ENCODE measurements around the gene MT1M.

MT1M gene

GRCh38 chr16:56625943-56626654 is 6.4 kb upstream of the MT1M start:
- no peak for DNase-seq (ENCODE audit: low read depth in 2 of 3, low spot score in 1 of 3)

DNA sequence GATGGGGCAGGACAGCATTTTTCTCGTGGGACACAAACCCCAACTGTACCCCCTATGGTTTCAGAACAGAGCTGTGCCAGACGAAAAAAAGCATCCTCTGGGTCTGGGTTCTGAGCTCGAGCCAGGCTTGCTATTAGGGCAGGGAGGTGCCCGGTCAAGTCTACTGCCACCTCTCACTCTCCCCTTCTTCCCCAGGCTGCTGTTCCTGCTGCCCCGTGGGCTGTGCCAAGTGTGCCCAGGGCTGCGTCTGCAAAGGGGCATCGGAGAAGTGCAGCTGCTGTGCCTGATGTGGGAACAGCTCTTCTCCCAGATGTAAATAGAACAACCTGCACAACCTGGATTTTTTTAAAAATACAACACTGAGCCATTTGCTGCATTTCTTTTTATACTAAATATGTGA is 5.8 kb upstream of the MT1M start:
- no peak for DNase-seq (ENCODE audit: low read depth in 2 of 3, low spot score in 1 of 3)

- DNase-seq (ENCODE audit: low read depth in 2 of 3, low spot score in 1 of 3): no peak
These were observed 3.7 kb upstream of the MT1M start for GRCh38 chr16:56628486-56629350.

DNA sequence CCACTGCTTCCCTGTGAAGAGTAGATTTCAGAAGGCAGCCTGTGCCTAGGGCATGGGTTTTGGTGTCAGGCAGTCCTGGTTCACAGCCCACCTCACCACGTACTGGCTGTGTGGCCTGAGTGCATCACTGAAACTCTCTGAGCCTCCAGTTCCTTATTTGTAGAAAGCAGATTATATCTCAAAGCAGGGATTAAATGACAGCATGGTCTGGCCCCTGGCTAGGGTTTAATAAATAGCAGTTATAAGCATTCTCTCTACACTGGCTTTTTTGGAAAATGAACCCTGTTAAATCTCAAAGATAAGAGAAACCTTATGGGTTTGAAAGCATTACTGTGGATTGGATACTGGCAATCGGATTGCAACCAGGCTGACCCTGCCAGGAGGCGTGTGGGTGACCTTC is 2.9 kb upstream of the MT1M start:
- no peak for DNase-seq (ENCODE audit: low read depth in 2 of 3, low spot score in 1 of 3)

GRCh38 chr16:56630134-56630533 is 2.3 kb upstream of the MT1M start:
- DNase-seq (ENCODE audit: low read depth in 2 of 3, low spot score in 1 of 3): no peak

DNA sequence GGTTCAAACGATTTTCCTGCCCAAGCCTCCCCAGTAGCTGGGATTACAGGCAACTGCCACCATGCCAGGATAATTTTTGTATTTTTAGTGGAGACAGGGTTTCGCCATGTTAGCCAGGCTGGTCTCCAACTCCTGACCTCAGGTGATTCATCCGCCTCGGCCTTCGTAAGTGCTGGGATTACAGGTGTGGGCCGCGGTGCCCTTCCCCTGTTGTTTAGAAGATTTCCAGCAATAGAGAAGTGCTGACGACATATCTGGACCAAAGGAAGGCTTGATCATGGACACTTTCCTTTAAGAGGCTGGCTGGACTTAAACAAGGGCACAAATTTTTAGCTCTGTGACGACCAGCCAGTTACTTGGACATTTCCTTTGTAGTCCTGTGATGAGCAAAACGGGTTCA is 1.3 kb upstream of the MT1M start:
- DNase-seq (ENCODE audit: low read depth in 2 of 3, low spot score in 1 of 3): no peak

- DNase-seq (ENCODE audit: low read depth in 2 of 3, low spot score in 1 of 3): no peak
These were observed 665 bp upstream of the MT1M start for GRCh38 chr16:56631832-56632155.

GRCh38 chr16:56632848-56633365 is 448 bp downstream of the MT1M start:
- no peak for DNase-seq (ENCODE audit: low read depth in 2 of 3, low spot score in 1 of 3)

DNA sequence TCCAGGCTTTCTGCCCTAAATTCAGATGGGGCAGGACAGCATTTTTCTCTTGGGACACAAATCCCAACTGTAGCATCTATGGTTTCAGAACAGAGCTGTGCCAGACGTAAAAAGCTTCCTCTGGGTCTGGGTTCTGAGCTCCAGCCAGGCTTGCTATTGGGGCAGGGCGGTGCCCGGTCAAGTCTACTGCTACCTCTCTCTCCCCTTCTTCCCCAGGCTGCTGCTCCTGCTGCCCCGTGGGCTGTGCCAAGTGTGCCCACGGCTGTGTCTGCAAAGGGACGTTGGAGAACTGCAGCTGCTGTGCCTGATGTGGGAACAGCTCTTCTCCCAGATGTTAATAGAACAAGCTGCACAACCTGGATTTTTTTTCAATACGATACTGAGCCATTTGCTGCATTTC is 1.1 kb downstream of the MT1M start:
- no peak for DNase-seq (ENCODE audit: low read depth in 2 of 3, low spot score in 1 of 3)

GRCh38 chr16:56634715-56635440 is 2.4 kb downstream of the MT1M start:
- DNase-seq (ENCODE audit: low read depth in 2 of 3, low spot score in 1 of 3): no peak

GRCh38 chr16:56635441-56635967 is 3.0 kb downstream of the MT1M start:
- DNase-seq (ENCODE audit: low read depth in 2 of 3, low spot score in 1 of 3): no peak

GRCh38 chr16:56636616-56637413 is 4.4 kb downstream of the MT1M start:
- no peak for DNase-seq (ENCODE audit: low read depth in 2 of 3, low spot score in 1 of 3)

GRCh38 chr16:56637814-56638750 is 5.6 kb downstream of the MT1M start, which contains the start of gene MT1A:
TSS of gene MT1A (plus strand) at chr16:56638666. CDS start at chr16:56638739, 73 bp downstream.
- DNase-seq (ENCODE audit: low read depth in 2 of 3, low spot score in 1 of 3): no peak

GRCh38 chr16:56639045-56639444 is 6.6 kb downstream of the MT1M start:
- no peak for DNase-seq (ENCODE audit: low read depth in 2 of 3, low spot score in 1 of 3)

DNA sequence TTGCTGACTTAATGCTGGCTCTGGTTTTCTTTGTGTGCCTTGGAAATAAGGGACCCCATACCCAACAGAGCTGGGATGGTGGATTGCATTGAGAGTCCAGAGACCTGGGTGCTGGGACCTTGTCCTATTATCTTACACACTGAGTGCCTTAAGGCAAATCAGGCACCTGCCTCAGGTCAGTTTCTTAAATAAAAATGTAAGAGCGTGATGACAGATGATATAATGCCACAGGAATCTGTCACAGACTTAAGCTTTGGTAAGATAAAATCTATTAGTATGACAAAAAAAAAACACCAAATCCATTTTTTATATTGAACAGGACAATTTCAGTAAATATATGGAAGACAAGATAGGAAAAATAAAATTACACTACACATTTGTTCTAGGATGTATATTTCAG is 7.6 kb downstream of the MT1M start:
- no peak for DNase-seq (ENCODE audit: low read depth in 2 of 3, low spot score in 1 of 3)

GRCh38 chr16:56641166-56641565 is 8.7 kb downstream of the MT1M start:
- no peak for DNase-seq (ENCODE audit: low read depth in 2 of 3, low spot score in 1 of 3)

GRCh38 chr16:56643080-56643778 is 10.8 kb downstream of the MT1M start:
- DNase-seq (ENCODE audit: low read depth in 2 of 3, low spot score in 1 of 3): peak; percentile 58 to 80 (median 59)

DNA sequence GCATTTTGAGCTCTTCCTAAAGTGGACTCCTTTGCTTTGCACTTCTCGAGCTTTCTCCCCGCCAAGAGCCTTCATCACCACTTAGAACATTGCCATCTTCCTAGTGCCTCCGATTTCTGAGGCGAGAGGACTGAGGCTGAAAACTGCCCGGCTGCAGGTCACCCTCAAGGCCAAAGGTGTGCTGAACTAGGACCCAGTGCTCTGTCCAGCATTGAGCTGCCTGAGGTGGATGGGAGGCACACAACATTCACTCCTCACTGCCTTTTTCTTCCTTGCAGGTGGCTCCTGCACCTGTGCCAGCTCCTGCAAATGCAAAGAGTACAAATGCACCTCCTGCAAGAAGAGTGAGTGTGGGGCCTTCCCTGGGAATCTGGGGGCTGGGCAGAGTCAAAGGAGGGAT is 11.4 kb downstream of the MT1M start:
- no peak for DNase-seq (ENCODE audit: low read depth in 2 of 3, low spot score in 1 of 3)

- no peak for DNase-seq (ENCODE audit: low read depth in 2 of 3, low spot score in 1 of 3)
These were observed 12.9 kb downstream of the MT1M start for GRCh38 chr16:56645311-56645710.

Measured in stimulated activated CD4-positive, alpha-beta T cell treated with anti-CD3 and anti-CD28 coated beads, Interleukin-12 subunit alpha, Interleukin-12 subunit beta, amount 100 ng/mL, for 48 hours (primary cell).